K562 (cell line): ENCODE data around the gene NUFIP1. TPM values are rescaled to one million over a fixed set of nuclear protein-coding genes. Genes with fewer than 3 reads are reported as not detected.

Source experiments
- CHD4 ChIP-seq: fragments of 200-600 bp; sonication (generic); IDR thresholded peaks from 3 replicates; pipeline ENCODE4 v1.6.1; 2012; ENCODE audit warnings: low read depth, mild to moderate bottlenecking, mixed read lengths, low read length, inconsistent platforms; ENCODE audit not compliant: insufficient read depth, insufficient replicate concordance, poor library complexity, severe bottlenecking
- E2F6 ChIP-seq, 2 experiments: IDR thresholded peaks; 2 replicates each; pipeline ENCODE4 v1.6.1; 2011; ENCODE audit warnings: borderline replicate concordance in 1 of 2, control low read depth in 1 of 2, low read depth in 1 of 2, low read length in 1 of 2, mild to moderate bottlenecking in 1 of 2, mixed read lengths in 1 of 2, moderate library complexity in 1 of 2; ENCODE audit not compliant: insufficient read depth in 1 of 2, insufficient read length in 1 of 2, poor library complexity in 1 of 2, severe bottlenecking in 1 of 2; ENCODE audit errors: extremely low read depth in 1 of 2
- GABPB2 ChIP-seq: fragments of 250-450 bp; sonication (Bioruptor Pico); conservative IDR thresholded peaks from 2 replicates; pipeline ENCODE4 v1.5.1; 2021; ENCODE audit warnings: mild to moderate bottlenecking
- HNRNPK ChIP-seq: fragments of 200-400 bp; formaldehyde crosslinking; IDR thresholded peaks from one replicate; pipeline ENCODE4 v1.6.1; 2018; ENCODE audit warnings: mild to moderate bottlenecking, low read depth, low read length; ENCODE audit not compliant: poor library complexity, severe bottlenecking
- JUNB ChIP-seq: fragments of 450-650 bp; formaldehyde crosslinking; conservative IDR thresholded peaks from 2 replicates; pipeline ENCODE4 v1.4.0; 2020; ENCODE audit warnings: mild to moderate bottlenecking
- MAZ ChIP-seq, 2 experiments: fragments of 450-650 bp in 1 of 2; sonication (generic) in 1 of 2; formaldehyde crosslinking; IDR thresholded peaks in 1 of 2; conservative IDR thresholded peaks in 1 of 2; 2 replicates each; pipeline versions ENCODE4 v1.4.0 to v1.5.0; 2020; ENCODE audit warnings: mild to moderate bottlenecking in 1 of 2, missing genetic modification reagents in 1 of 2
- MCM5 ChIP-seq: fragments of 450-650 bp; IDR thresholded peaks from 2 replicates; pipeline ENCODE4 v1.6.1; 2016; ENCODE audit warnings: low read depth
- MTA3 ChIP-seq: fragments of 450-650 bp; formaldehyde crosslinking; IDR thresholded peaks from 2 replicates; pipeline ENCODE4 v1.6.1; 2017; ENCODE audit warnings: mild to moderate bottlenecking, borderline replicate concordance
- SRSF9 ChIP-seq: fragments of 200-400 bp; formaldehyde crosslinking; IDR thresholded peaks from 2 replicates; pipeline ENCODE4 v1.6.1; 2017; ENCODE audit warnings: low read depth, low read length, borderline replicate concordance
- TSHZ1 ChIP-seq: fragments of 250-450 bp; sonication (Bioruptor Pico); IDR thresholded peaks from 2 replicates; pipeline ENCODE4 v1.4.0; 2020; ENCODE audit warnings: mild to moderate bottlenecking, moderate library complexity
- ZC3H11A ChIP-seq: IDR thresholded peaks from 2 replicates; pipeline ENCODE4 v1.6.1; 2012; ENCODE audit warnings: low read depth, low read length, improper control_type of control experiment
- ZFP1 ChIP-seq: fragments of 450-650 bp; formaldehyde crosslinking; IDR thresholded peaks from 2 replicates; pipeline ENCODE4 v1.4.0; 2020; ENCODE audit warnings: mild to moderate bottlenecking, mixed read lengths
- ZFP36 ChIP-seq: fragments of 150-350 bp; IDR thresholded peaks from 2 replicates; pipeline ENCODE4 v1.6.1; 2018; ENCODE audit warnings: low read length, low read depth; ENCODE audit not compliant: partially characterized antibody
- ZFPM2 ChIP-seq: fragments of 250-450 bp; sonication (Bioruptor Pico); IDR thresholded peaks from 2 replicates; pipeline ENCODE4 v1.5.1; 2022; ENCODE audit warnings: mild to moderate bottlenecking
- ZNF280A ChIP-seq: fragments of 450-650 bp; IDR thresholded peaks from 2 replicates; pipeline ENCODE4 v1.6.1; 2018; ENCODE audit warnings: mild to moderate bottlenecking, low read depth; ENCODE audit not compliant: partially characterized antibody
- ZNF41 ChIP-seq: fragments of 250-450 bp; sonication (Bioruptor Pico); conservative IDR thresholded peaks from 2 replicates; pipeline ENCODE4 v1.4.0; 2020; ENCODE audit warnings: mild to moderate bottlenecking
- ZNF431 ChIP-seq: sonication (generic); formaldehyde crosslinking; IDR thresholded peaks from 2 replicates; pipeline ENCODE4 v1.8.0; 2022; ENCODE audit warnings: mild to moderate bottlenecking, missing genetic modification reagents
- ZNF561 ChIP-seq: fragments of 450-650 bp; formaldehyde crosslinking; conservative IDR thresholded peaks from 2 replicates; pipeline ENCODE4 v1.4.0; 2020; ENCODE audit warnings: mild to moderate bottlenecking, moderate library complexity
- polyA plus RNA-seq, 8 experiments: library from polyadenylated mRNA; depleted of rRNA in 4 of 8; stranded (reverse) in 5 of 8; unstranded in 3 of 8; fragments of >200 nt; fragmentation: Nextera tagmentation in 2 of 8; fragmentation: Illumina TruSeq in 1 of 8; extraction: Ambion mirVana in 2 of 8; extraction: Trizol in 1 of 8; gene quantifications; 2 replicates each; pipeline versions ENCODE4 v1.2.1 to v1.2.3, GENCODE V29; 2011 to 2014; ENCODE audit warnings: inconsistent platforms in 1 of 8, missing spikeins in 1 of 8
- total RNA-seq, 7 experiments: library from RNA; depleted of rRNA in 6 of 7; stranded (reverse); fragments of >200 nt in 6 of 7; fragmentation: Illumina TruSeq in 2 of 7; extraction: Trizol in 2 of 7; gene quantifications; 2 replicates each; pipeline versions ENCODE4 v1.2.1 to v1.2.3, GENCODE V29; 2011 to 2021; ENCODE audit warnings: low replicate concordance in 1 of 7

The NUFIP1 gene
- total and polyA plus RNA-seq, 9 of the 15 experiments (the other 6 are each of a cell fraction or from before 2014, with no cell fraction given), result 2.6 to 9.7 (median 4.1) TPM

GRCh38 chr13:44917589-44918325 is 71.5 kb downstream of the NUFIP1 start (continued):
- TF ChIP-seq GABPB2, result no peak
- no peak for TF ChIP-seq ZNF41
- TF ChIP-seq MTA3, result 0 out of 2 replicates have a peak, but pooled peaks have one; percentile 30
- no peak for TF ChIP-seq ZFPM2 (CRISPR knock-in tag)
- TF ChIP-seq E2F6 (IDR thresholded peaks at IDR 0.05; ENCODE audit: borderline replicate concordance in 1 of 2, extremely low read depth in 1 of 2, insufficient read depth in 1 of 2, insufficient read length in 1 of 2, low read depth in 1 of 2, low read length in 1 of 2, poor library complexity in 1 of 2, severe bottlenecking in 1 of 2), result peak; percentile 79 to 89
- TF ChIP-seq ZNF561 (CRISPR knock-in tag), result no peak
- no peak for TF ChIP-seq SRSF9
- no peak for TF ChIP-seq TSHZ1 (CRISPR knock-in tag)
- peak; percentile 11 for TF ChIP-seq ZFP36
- peak; percentile 58 for TF ChIP-seq ZNF431 (CRISPR knock-in tag)
- no peak for TF ChIP-seq MCM5
- TF ChIP-seq JUNB (CRISPR knock-in tag), result peak; percentile 67; the same call in 1 of the 2 replicates
- TF ChIP-seq ZNF280A, result no peak
- no peak for TF ChIP-seq CHD4
- TF ChIP-seq MAZ (CRISPR knock-in tag; conservative IDR thresholded peaks at IDR 0.05 in 1 of 2, IDR thresholded peaks at IDR 0.05 in 1 of 2), result peak in 1 of 2 experiments; percentile 15; a peak in 1 of 4 replicates
- no peak for TF ChIP-seq HNRNPK
- no peak for TF ChIP-seq ZFP1 (CRISPR knock-in tag)
- TF ChIP-seq ZC3H11A, result 0 out of 2 replicates have a peak, but pooled peaks have one; percentile 42
